ENCODE measurements around the gene CD83. TPM values are rescaled to one million over a fixed set of nuclear protein-coding genes. Genes with fewer than 3 reads are reported as not detected.

Gene CD83
- total and polyA plus RNA-seq, 2 of the 8 experiments (the other 6 are each of a cell fraction or from before 2014, with no cell fraction given), result 4.6 to 8.5 TPM

- TF ChIP-seq CREB1 (IDR thresholded peaks at IDR 0.05) (no peak), KDM5A (IDR thresholded peaks at IDR 0.05; ENCODE audit: low read length) (no peak)
These were observed 35.7 kb downstream of the CD83 start (continued) for GRCh38 chr6:14153228-14153627.
